ENCODE data around the gene PDE7B. TPM values are rescaled to one million over a fixed set of nuclear protein-coding genes. Genes with fewer than 3 reads are reported as not detected.

Gene PDE7B
- polyA plus RNA-seq, 1 donor (not counting 4 experiments of a cell fraction or from before 2014, with no cell fraction given) = 0.01 TPM

DNA sequence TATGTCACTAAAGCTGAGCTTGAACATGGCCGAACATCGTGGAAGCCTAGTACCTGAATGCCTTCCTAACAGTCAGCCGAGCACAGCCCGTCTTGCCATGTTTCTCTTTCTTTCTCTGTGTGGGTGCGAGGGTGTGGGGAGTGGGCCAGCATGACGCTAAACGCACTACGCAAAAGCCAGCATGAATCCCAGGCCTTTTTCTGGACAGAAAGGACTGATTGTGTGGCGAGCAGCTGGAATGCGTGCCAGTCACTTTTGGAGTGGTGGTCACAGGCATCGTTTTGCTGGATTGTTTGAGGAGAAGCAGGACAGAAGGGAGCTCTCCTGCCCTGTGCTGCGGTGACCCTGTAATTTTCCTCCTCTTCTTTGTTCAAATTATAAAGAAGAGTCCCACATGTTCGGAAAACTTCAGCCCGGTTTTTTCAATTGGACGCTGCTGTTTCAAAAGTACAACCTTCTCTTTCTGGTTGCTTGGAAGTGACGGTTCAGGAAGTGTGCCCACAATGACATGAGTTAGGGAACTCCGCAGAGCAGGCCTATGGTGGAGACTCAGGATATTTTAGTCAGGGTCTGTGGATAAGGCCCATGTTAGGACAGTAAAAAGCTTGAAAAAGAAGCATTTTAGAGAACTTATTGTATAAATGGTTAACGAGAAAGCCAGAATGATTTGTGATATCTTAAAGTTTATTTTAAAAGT lies 54.3 kb downstream of the PDE7B start:
- H3K4me1 ChIP-seq (ENCODE audit: control insufficient read depth, extremely low read depth, insufficient read depth, low read length) = peaks cover 22% of the 10 kb centered on the region
- FAIRE-seq (no peak), DNase-seq (ENCODE audit: low read depth, low spot score) (no peak)
- dilution Hi-C loops (cut with MboI; ENCODE audit: extremely low pct_ligation_motif_present, low sequenced_read_pairs) = no loop called here
- H3K9me1 ChIP-seq (ENCODE audit: control insufficient read depth, extremely low read depth, insufficient read depth, low read length) = no peaks in the 10 kb centered on the region
- H2AFZ ChIP-seq (ENCODE audit: control insufficient read depth, low read length) = no peak overlapping the region
- no peaks in the 10 kb centered on the region for H3K36me3 ChIP-seq (ENCODE audit: control insufficient read depth in 2 of 2, extremely low read depth in 1 of 2, insufficient read depth in 2 of 2, low read length in 2 of 2)
- H4K20me1 ChIP-seq (ENCODE audit: control insufficient read depth, extremely low read depth, insufficient read depth, low read length) = no peaks in the 10 kb centered on the region
- H3K9me3 ChIP-seq (ENCODE audit: control insufficient read depth, low read depth, low read length) = no peaks in the 10 kb centered on the region
- no peak overlapping the region for H3K9ac ChIP-seq (ENCODE audit: control insufficient read depth, extremely low read depth, insufficient read depth, low read length)
- no peaks in the 10 kb centered on the region for H3K27me3 ChIP-seq (ENCODE audit: control insufficient read depth, extremely low read depth, insufficient read depth, low read length)
- no peak overlapping the region for H3K4me2 ChIP-seq (ENCODE audit: control insufficient read depth, extremely low read depth, insufficient read depth, low read depth, low read length)
- no peak overlapping the region for H3K4me3 ChIP-seq (ENCODE audit: control insufficient read depth in 2 of 3, extremely low read depth in 1 of 3, insufficient read depth in 2 of 3, low read depth in 1 of 3, low read length in 3 of 3)
- H3K79me2 ChIP-seq (ENCODE audit: control insufficient read depth, insufficient read depth, low read length) = no peaks in the 10 kb centered on the region
- no peak for TF ChIP-seq EZH2 (IDR thresholded peaks at IDR 0.05; ENCODE audit: low read length)
- TF ChIP-seq, protein P1, sequence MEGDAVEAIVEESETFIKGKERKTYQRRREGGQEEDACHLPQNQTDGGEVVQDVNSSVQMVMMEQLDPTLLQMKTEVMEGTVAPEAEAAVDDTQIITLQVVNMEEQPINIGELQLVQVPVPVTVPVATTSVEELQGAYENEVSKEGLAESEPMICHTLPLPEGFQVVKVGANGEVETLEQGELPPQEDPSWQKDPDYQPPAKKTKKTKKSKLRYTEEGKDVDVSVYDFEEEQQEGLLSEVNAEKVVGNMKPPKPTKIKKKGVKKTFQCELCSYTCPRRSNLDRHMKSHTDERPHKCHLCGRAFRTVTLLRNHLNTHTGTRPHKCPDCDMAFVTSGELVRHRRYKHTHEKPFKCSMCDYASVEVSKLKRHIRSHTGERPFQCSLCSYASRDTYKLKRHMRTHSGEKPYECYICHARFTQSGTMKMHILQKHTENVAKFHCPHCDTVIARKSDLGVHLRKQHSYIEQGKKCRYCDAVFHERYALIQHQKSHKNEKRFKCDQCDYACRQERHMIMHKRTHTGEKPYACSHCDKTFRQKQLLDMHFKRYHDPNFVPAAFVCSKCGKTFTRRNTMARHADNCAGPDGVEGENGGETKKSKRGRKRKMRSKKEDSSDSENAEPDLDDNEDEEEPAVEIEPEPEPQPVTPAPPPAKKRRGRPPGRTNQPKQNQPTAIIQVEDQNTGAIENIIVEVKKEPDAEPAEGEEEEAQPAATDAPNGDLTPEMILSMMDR (optimal IDR thresholded peaks at IDR 0.05 in 1 of 3, IDR thresholded peaks at IDR 0.05 in 1 of 3, conservative IDR thresholded peaks at IDR 0.05 in 1 of 3; ENCODE audit: extremely low read depth in 1 of 3, insufficient read depth in 2 of 3, low read length in 3 of 3) = no peak
- no peak overlapping the region for H3K27ac ChIP-seq (ENCODE audit: control insufficient read depth, insufficient read depth, low read length)

DNA sequence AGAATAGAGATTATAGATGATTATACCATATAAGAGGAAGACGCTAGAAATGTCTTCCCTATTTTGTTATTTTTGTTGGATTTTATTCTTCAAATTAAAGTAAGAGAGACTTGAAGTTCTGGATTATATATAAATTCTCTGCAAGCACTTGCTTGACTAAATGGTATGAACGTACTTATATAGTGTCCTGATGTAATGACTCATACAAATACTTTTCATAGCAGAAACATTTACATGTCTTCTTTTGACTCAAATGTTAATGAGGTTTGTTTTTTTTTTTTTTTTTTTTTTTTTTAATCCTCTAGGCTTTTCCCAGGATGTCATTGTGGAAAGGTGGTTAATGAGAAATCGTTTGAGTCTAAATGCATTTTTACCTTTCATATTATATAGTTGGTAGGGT lies 55.0 kb downstream of the PDE7B start:
- Histone ChIP-seq H3K27me3 (ENCODE audit: control insufficient read depth, extremely low read depth, insufficient read depth, low read length) (no peaks in the 10 kb centered on the region), H3K9me1 (ENCODE audit: control insufficient read depth, extremely low read depth, insufficient read depth, low read length) (no peaks in the 10 kb centered on the region), H4K20me1 (ENCODE audit: control insufficient read depth, extremely low read depth, insufficient read depth, low read length) (no peaks in the 10 kb centered on the region), H2AFZ (ENCODE audit: control insufficient read depth, low read length) (no peak overlapping the region), H3K4me3 (ENCODE audit: control insufficient read depth in 2 of 3, extremely low read depth in 1 of 3, insufficient read depth in 2 of 3, low read depth in 1 of 3, low read length in 3 of 3) (no peak overlapping the region), H3K4me1 (ENCODE audit: control insufficient read depth, extremely low read depth, insufficient read depth, low read length) (peaks cover 22% of the 10 kb centered on the region), H3K9me3 (ENCODE audit: control insufficient read depth, low read depth, low read length) (no peaks in the 10 kb centered on the region), H3K36me3 (ENCODE audit: control insufficient read depth in 2 of 2, extremely low read depth in 1 of 2, insufficient read depth in 2 of 2, low read length in 2 of 2) (no peaks in the 10 kb centered on the region), H3K4me2 (ENCODE audit: control insufficient read depth, extremely low read depth, insufficient read depth, low read depth, low read length) (peak overlapping the region; percentile 11), H3K27ac (ENCODE audit: control insufficient read depth, insufficient read depth, low read length) (no peak overlapping the region), H3K79me2 (ENCODE audit: control insufficient read depth, insufficient read depth, low read length) (no peaks in the 10 kb centered on the region), H3K9ac (ENCODE audit: control insufficient read depth, extremely low read depth, insufficient read depth, low read length) (no peak overlapping the region)
- no peak for FAIRE-seq
- peak; percentile 17 for DNase-seq (ENCODE audit: low read depth, low spot score)
- TF ChIP-seq, protein P1 (optimal IDR thresholded peaks at IDR 0.05 in 1 of 3, IDR thresholded peaks at IDR 0.05 in 1 of 3, conservative IDR thresholded peaks at IDR 0.05 in 1 of 3; ENCODE audit: extremely low read depth in 1 of 3, insufficient read depth in 2 of 3, low read length in 3 of 3) = no peak
- no peak for TF ChIP-seq EZH2 (IDR thresholded peaks at IDR 0.05; ENCODE audit: low read length)
- dilution Hi-C loops (cut with MboI; ENCODE audit: extremely low pct_ligation_motif_present, low sequenced_read_pairs) = no loop called here
